Measurements from ENCODE around the gene STEAP4. TPM values are rescaled to one million over a fixed set of nuclear protein-coding genes. Genes with fewer than 3 reads are reported as not detected.

Gene STEAP4
- total and polyA plus RNA-seq, 8 donors: 3.3 to 149 (median 14.6) TPM

GRCh38 chr7:88256906-88257305, 49.8 kb downstream of the STEAP4 start:
- Histone ChIP-seq H3K4me1 (peaks cover 0 to 6% of the 10 kb centered on the region in 2 donors), H3K9me3 (peaks cover 0 to 26% of the 10 kb centered on the region in 2 donors), H3K27ac (no peak overlapping the region), H3K36me3 (no peaks in the 10 kb centered on the region), H3K4me3 (no peak overlapping the region), H3K27me3 (no peaks in the 10 kb centered on the region)
- intact Hi-C loops (cut with DNase I): no loop called here
- TF ChIP-seq CTCF (IDR thresholded peaks at IDR 0.05): no peak
- ATAC-seq (peak; percentile 57), DNase-seq (no peak)

GRCh38 chr7:88254721-88255424, 51.8 kb downstream of the STEAP4 start:
- DNase-seq: peak in 1 of 4 donors; percentile 57
- Histone ChIP-seq H3K27me3 (no peaks in the 10 kb centered on the region), H3K36me3 (no peaks in the 10 kb centered on the region), H3K27ac (no peak overlapping the region), H3K4me3 (no peak overlapping the region), H3K9me3 (peaks cover 0 to 26% of the 10 kb centered on the region in 2 donors), H3K4me1 (peaks cover 0 to 6% of the 10 kb centered on the region in 2 donors)
- ATAC-seq: peak; percentile 88
- intact Hi-C loops (cut with DNase I): no loop called here
- no peak for TF ChIP-seq CTCF (IDR thresholded peaks at IDR 0.05)

GRCh38 chr7:88253640-88254039, 53.1 kb downstream of the STEAP4 start:
- Histone ChIP-seq H3K4me3 (no peak overlapping the region), H3K27me3 (no peaks in the 10 kb centered on the region), H3K27ac (no peak overlapping the region), H3K9me3 (peaks cover 0 to 26% of the 10 kb centered on the region in 2 donors), H3K36me3 (no peaks in the 10 kb centered on the region), H3K4me1 (peaks cover 0 to 6% of the 10 kb centered on the region in 2 donors)
- DNase-seq (no peak), ATAC-seq (no peak)
- TF ChIP-seq CTCF (IDR thresholded peaks at IDR 0.05): no peak
- intact Hi-C loops (cut with DNase I): no loop called here

- intact Hi-C loops (cut with DNase I): loop anchor here in 1 of 2 donors (5.0 kb wide), 1 partner anchor 118 kb away; no protein-coding TSS in a partner anchor
- no peak overlapping the region for H3K27ac ChIP-seq
- ATAC-seq (no peak), DNase-seq (no peak)
- H3K9me3 ChIP-seq: no peaks in the 10 kb centered on the region
- H3K4me3 ChIP-seq: no peak overlapping the region
- H3K27me3 ChIP-seq: no peaks in the 10 kb centered on the region
- TF ChIP-seq CTCF (IDR thresholded peaks at IDR 0.05): no peak
- H3K36me3 ChIP-seq: no peaks in the 10 kb centered on the region
- peaks cover 0 to 3% of the 10 kb centered on the region in 2 donors for H3K4me1 ChIP-seq
Measured at GRCh38 chr7:88244258-88244657, 62.4 kb downstream of the STEAP4 start.

- peak; percentile 100 for ATAC-seq
- peak in 1 of 4 donors; percentile 48 for DNase-seq
- intact Hi-C loops (cut with DNase I): loop anchor here in 1 of 2 donors (5.0 kb wide), 1 partner anchor 119 kb away; no protein-coding TSS in a partner anchor
- Histone ChIP-seq H3K4me1 (peaks cover 0 to 3% of the 10 kb centered on the region in 2 donors), H3K27ac (no peak overlapping the region), H3K27me3 (no peaks in the 10 kb centered on the region), H3K36me3 (no peaks in the 10 kb centered on the region), H3K4me3 (no peak overlapping the region), H3K9me3 (no peaks in the 10 kb centered on the region)
- peak; percentile 67 to 68 for TF ChIP-seq CTCF (IDR thresholded peaks at IDR 0.05)
Measured at GRCh38 chr7:88243345-88243909, 63.3 kb downstream of the STEAP4 start.

Data from left lung (tissue), 10 donors.